ENCODE data around the gene PROX1. TPM values are rescaled to one million over a fixed set of nuclear protein-coding genes. Genes with fewer than 3 reads are reported as not detected.

PROX1 gene
- total RNA-seq, 2 experiments from 2014 or later: 0.09 TPM; not detected in 1

GRCh38 chr1:213979751-213980586 lies 7.8 kb upstream of the PROX1 start:
- intact Hi-C loops (cut with micrococcal nuclease): no loop called here
- Mint-ChIP-seq H3K4me1 (ENCODE audit: low read depth) (peaks cover 11% of the 10 kb centered on the region), H3K9me3 (peaks cover 2% of the 10 kb centered on the region), H3K27me3 (peaks cover 76% of the 10 kb centered on the region), H3K27ac (no peak overlapping the region), H3K4me3 (no peak overlapping the region), H3K36me3 (ENCODE audit: low read depth) (peaks cover 2% of the 10 kb centered on the region)
- ATAC-seq: no peak
- ChIA-PET CTCF (no interaction called here), POLR2A (no interaction called here)
- TF ChIP-seq CTCF (IDR thresholded peaks at IDR 0.05): no peak
- DNase-seq: no peak

GRCh38 chr1:213980906-213981305 lies 6.9 kb upstream of the PROX1 start:
- no peak overlapping the region for H3K27ac Mint-ChIP-seq
- no peak overlapping the region for H3K4me3 Mint-ChIP-seq
- intact Hi-C loops (cut with micrococcal nuclease): no loop called here
- ChIA-PET POLR2A (no interaction called here), CTCF (no interaction called here)
- H3K36me3 Mint-ChIP-seq (ENCODE audit: low read depth): peaks cover 2% of the 10 kb centered on the region
- TF ChIP-seq CTCF (IDR thresholded peaks at IDR 0.05): no peak
- no peak for ATAC-seq
- H3K9me3 Mint-ChIP-seq: peaks cover 2% of the 10 kb centered on the region
- no peak for DNase-seq
- peaks cover 81% of the 10 kb centered on the region for H3K27me3 Mint-ChIP-seq
- peaks cover 12% of the 10 kb centered on the region for H3K4me1 Mint-ChIP-seq (ENCODE audit: low read depth)

GRCh38 chr1:213982289-213982671 lies 5.5 kb upstream of the PROX1 start:
- H3K27ac Mint-ChIP-seq: no peak overlapping the region
- CTCF ChIA-PET: no interaction called here
- H3K36me3 Mint-ChIP-seq (ENCODE audit: low read depth): peaks cover 2% of the 10 kb centered on the region
- DNase-seq: no peak
- H3K9me3 Mint-ChIP-seq: peaks cover 2% of the 10 kb centered on the region
- H3K27me3 Mint-ChIP-seq: peaks cover 86% of the 10 kb centered on the region
- no peak for TF ChIP-seq CTCF (IDR thresholded peaks at IDR 0.05)
- no peak for ATAC-seq
- H3K4me3 Mint-ChIP-seq: no peak overlapping the region
- H3K4me1 Mint-ChIP-seq (ENCODE audit: low read depth): peaks cover 17% of the 10 kb centered on the region
- POLR2A ChIA-PET: no interaction called here
- intact Hi-C loops (cut with micrococcal nuclease): no loop called here

- Mint-ChIP-seq H3K9me3 (peaks cover 2% of the 10 kb centered on the region), H3K27ac (no peak overlapping the region), H3K4me1 (ENCODE audit: low read depth) (peaks cover 19% of the 10 kb centered on the region), H3K4me3 (no peak overlapping the region), H3K27me3 (peaks cover 84% of the 10 kb centered on the region), H3K36me3 (ENCODE audit: low read depth) (peaks cover 2% of the 10 kb centered on the region)
- CTCF ChIA-PET: no interaction called here
- TF ChIP-seq CTCF (IDR thresholded peaks at IDR 0.05): no peak
- intact Hi-C loops (cut with micrococcal nuclease): no loop called here
- POLR2A ChIA-PET: no interaction called here
- no peak for ATAC-seq
- no peak for DNase-seq
Observed at GRCh38 chr1:213982672-213983492, 4.9 kb upstream of the PROX1 start.
